GM12878 (cell line): Measurements from ENCODE around the gene FGR. TPM values are rescaled to one million over a fixed set of nuclear protein-coding genes. Genes with fewer than 3 reads are reported as not detected.

Experiments used
- ASH2L ChIP-seq: fragments of 300-600, 200-600 bp; sonication (generic); IDR thresholded peaks from 2 replicates; pipeline ENCODE4 v1.6.1; 2017; ENCODE audit warnings: low read depth, mild to moderate bottlenecking, borderline replicate concordance
- CREB1 ChIP-seq: IDR thresholded peaks from 2 replicates; pipeline ENCODE4 v1.6.1; 2012; ENCODE audit warnings: low read depth, mild to moderate bottlenecking, inconsistent platforms
- HDAC2 ChIP-seq: fragments of 200-600 bp; sonication (generic); IDR thresholded peaks from 2 replicates; pipeline ENCODE4 v1.6.1; 2017
- JUNB ChIP-seq: IDR thresholded peaks from 2 replicates; pipeline ENCODE4 v1.6.1; 2016; ENCODE audit warnings: antibody characterized with exemption, mild to moderate bottlenecking
- KAT2A ChIP-seq: conservative IDR thresholded peaks from 2 replicates; pipeline ENCODE4 v1.6.1; 2011; ENCODE audit warnings: low read depth, low read length; ENCODE audit not compliant: control insufficient read depth
- KLF5 ChIP-seq: fragments of 450-650 bp; IDR thresholded peaks from 2 replicates; pipeline ENCODE4 v1.6.1; 2014; ENCODE audit warnings: mild to moderate bottlenecking; ENCODE audit not compliant: partially characterized antibody
- MYC ChIP-seq: IDR thresholded peaks from 2 replicates; pipeline ENCODE4 v1.6.1; 2011; ENCODE audit warnings: mild to moderate bottlenecking, low read length, moderate library complexity, inconsistent platforms; ENCODE audit not compliant: insufficient read depth, insufficient replicate concordance, insufficient read length, severe bottlenecking
- NFYA ChIP-seq: IDR thresholded peaks from 2 replicates; pipeline ENCODE4 v1.6.1; 2011; ENCODE audit warnings: low read depth, mild to moderate bottlenecking, low read length, improper control_type of control experiment, borderline replicate concordance
- NKRF ChIP-seq: fragments of 450-650 bp; conservative IDR thresholded peaks from 2 replicates; pipeline ENCODE4 v1.6.1; 2017; ENCODE audit warnings: mild to moderate bottlenecking, moderate library complexity
- NRF1 ChIP-seq: conservative IDR thresholded peaks from 2 replicates; pipeline ENCODE4 v1.6.1; 2011; ENCODE audit warnings: mild to moderate bottlenecking, low read depth, low read length, improper control_type of control experiment
- RAD51 ChIP-seq: fragments of 450-650 bp; IDR thresholded peaks from 2 replicates; pipeline ENCODE4 v1.6.1; 2016; ENCODE audit warnings: moderate library complexity, mild to moderate bottlenecking, inconsistent platforms
- RELB ChIP-seq: fragments of 450-650 bp; IDR thresholded peaks from 2 replicates; pipeline ENCODE4 v1.6.1; 2017; ENCODE audit warnings: low read depth, mild to moderate bottlenecking, moderate library complexity
- RUNX3 ChIP-seq: IDR thresholded peaks from 2 replicates; pipeline ENCODE4 v1.6.1; 2012; ENCODE audit warnings: low read length, inconsistent platforms
- SIX5 ChIP-seq: IDR thresholded peaks from 2 replicates; pipeline ENCODE4 v1.6.1; 2011; ENCODE audit warnings: mild to moderate bottlenecking, low read depth, low read length, moderate library complexity; ENCODE audit not compliant: severe bottlenecking
- SREBF2 ChIP-seq: IDR thresholded peaks from 2 replicates; pipeline ENCODE4 v1.6.1; 2012; ENCODE audit warnings: mild to moderate bottlenecking, low read length
- TCF12 ChIP-seq: IDR thresholded peaks from 2 replicates; pipeline ENCODE4 v1.6.1; 2011; ENCODE audit warnings: low read depth, mild to moderate bottlenecking, low read length
- ZNF207 ChIP-seq: fragments of 450-650 bp; IDR thresholded peaks from 2 replicates; pipeline ENCODE4 v1.6.1; 2014; ENCODE audit warnings: antibody characterized with exemption, mild to moderate bottlenecking, borderline replicate concordance
- polyA plus RNA-seq, 11 experiments: library from polyadenylated mRNA; depleted of rRNA in 4 of 11; unstranded in 6 of 11; stranded (reverse) in 5 of 11; fragments of >200 nt; fragmentation: Nextera tagmentation in 4 of 11; fragmentation: Illumina TruSeq in 1 of 11; extraction: Ambion mirVana in 4 of 11; extraction: Trizol in 1 of 11; gene quantifications; 1 replicate in 1 of 11; 2 replicates in 10 of 11; pipeline versions ENCODE4 v1.2.1 to v1.2.3, GENCODE V29; 2011 to 2016; ENCODE audit warnings: inconsistent platforms in 2 of 11, missing spikeins in 2 of 11, low read depth in 1 of 11
- total RNA-seq, 4 experiments: library from RNA; depleted of rRNA in 3 of 4; stranded (reverse); fragments of >200 nt in 3 of 4; fragmentation: Illumina TruSeq in 1 of 4; extraction: Trizol in 1 of 4; gene quantifications; 2 replicates each; pipeline versions ENCODE4 v1.2.1 to v1.2.3, GENCODE V29; 2013 to 2021
- TF ChIP-seq, protein P1 (sequence below): fragments of 450-650 bp; IDR thresholded peaks from 2 replicates; pipeline ENCODE4 v1.6.1; 2016; ENCODE audit warnings: mild to moderate bottlenecking, moderate library complexity, borderline replicate concordance
- TF ChIP-seq, protein P2 (sequence below): fragments of 150-350 bp; IDR thresholded peaks from 2 replicates; pipeline ENCODE4 v1.6.1; 2014; ENCODE audit warnings: mild to moderate bottlenecking, low read depth, low read length
- TF ChIP-seq, protein P3 (sequence below): IDR thresholded peaks from 2 replicates; pipeline ENCODE4 v1.6.1; 2012; ENCODE audit warnings: low read depth, low read length, improper control_type of control experiment

Gene FGR
- total and polyA plus RNA-seq, 10 of the 15 experiments (the other 5 are each of a cell fraction or from before 2014, with no cell fraction given): 10.9 to 193 (median 74.7) TPM

GRCh38 chr1:27660300-27660835 is 25.4 kb upstream of the FGR start (continued):
- TF ChIP-seq, protein P1, sequence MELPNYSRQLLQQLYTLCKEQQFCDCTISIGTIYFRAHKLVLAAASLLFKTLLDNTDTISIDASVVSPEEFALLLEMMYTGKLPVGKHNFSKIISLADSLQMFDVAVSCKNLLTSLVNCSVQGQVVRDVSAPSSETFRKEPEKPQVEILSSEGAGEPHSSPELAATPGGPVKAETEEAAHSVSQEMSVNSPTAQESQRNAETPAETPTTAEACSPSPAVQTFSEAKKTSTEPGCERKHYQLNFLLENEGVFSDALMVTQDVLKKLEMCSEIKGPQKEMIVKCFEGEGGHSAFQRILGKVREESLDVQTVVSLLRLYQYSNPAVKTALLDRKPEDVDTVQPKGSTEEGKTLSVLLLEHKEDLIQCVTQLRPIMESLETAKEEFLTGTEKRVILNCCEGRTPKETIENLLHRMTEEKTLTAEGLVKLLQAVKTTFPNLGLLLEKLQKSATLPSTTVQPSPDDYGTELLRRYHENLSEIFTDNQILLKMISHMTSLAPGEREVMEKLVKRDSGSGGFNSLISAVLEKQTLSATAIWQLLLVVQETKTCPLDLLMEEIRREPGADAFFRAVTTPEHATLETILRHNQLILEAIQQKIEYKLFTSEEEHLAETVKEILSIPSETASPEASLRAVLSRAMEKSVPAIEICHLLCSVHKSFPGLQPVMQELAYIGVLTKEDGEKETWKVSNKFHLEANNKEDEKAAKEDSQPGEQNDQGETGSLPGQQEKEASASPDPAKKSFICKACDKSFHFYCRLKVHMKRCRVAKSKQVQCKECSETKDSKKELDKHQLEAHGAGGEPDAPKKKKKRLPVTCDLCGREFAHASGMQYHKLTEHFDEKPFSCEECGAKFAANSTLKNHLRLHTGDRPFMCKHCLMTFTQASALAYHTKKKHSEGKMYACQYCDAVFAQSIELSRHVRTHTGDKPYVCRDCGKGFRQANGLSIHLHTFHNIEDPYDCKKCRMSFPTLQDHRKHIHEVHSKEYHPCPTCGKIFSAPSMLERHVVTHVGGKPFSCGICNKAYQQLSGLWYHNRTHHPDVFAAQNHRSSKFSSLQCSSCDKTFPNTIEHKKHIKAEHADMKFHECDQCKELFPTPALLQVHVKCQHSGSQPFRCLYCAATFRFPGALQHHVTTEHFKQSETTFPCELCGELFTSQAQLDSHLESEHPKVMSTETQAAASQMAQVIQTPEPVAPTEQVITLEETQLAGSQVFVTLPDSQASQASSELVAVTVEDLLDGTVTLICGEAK: peak; percentile 38; the same call in 1 of the 2 replicates
- TF ChIP-seq ZNF207 (0 out of 2 replicates have a peak, but pooled peaks have one; percentile 35), HDAC2 (no peak), KAT2A (no peak), JUNB (peak; percentile 28; the same call in 1 of the 2 replicates), ASH2L (no peak), NKRF (no peak), TCF12 (no peak), KLF5 (no peak), RELB (peak; percentile 32; the same call in 1 of the 2 replicates), SREBF2 (no peak), CREB1 (no peak), SIX5 (no peak), MYC (no peak), NRF1 (no peak), RAD51 (no peak), NFYA (no peak), RUNX3 (no peak)
- TF ChIP-seq, protein P2, sequence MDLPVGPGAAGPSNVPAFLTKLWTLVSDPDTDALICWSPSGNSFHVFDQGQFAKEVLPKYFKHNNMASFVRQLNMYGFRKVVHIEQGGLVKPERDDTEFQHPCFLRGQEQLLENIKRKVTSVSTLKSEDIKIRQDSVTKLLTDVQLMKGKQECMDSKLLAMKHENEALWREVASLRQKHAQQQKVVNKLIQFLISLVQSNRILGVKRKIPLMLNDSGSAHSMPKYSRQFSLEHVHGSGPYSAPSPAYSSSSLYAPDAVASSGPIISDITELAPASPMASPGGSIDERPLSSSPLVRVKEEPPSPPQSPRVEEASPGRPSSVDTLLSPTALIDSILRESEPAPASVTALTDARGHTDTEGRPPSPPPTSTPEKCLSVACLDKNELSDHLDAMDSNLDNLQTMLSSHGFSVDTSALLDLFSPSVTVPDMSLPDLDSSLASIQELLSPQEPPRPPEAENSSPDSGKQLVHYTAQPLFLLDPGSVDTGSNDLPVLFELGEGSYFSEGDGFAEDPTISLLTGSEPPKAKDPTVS: no peak
- TF ChIP-seq, protein P3, sequence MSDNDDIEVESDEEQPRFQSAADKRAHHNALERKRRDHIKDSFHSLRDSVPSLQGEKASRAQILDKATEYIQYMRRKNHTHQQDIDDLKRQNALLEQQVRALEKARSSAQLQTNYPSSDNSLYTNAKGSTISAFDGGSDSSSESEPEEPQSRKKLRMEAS: no peak
